ENCODE results near the gene GNPTG. TPM values are rescaled to one million over a fixed set of nuclear protein-coding genes. Genes with fewer than 3 reads are reported as not detected.

Gene GNPTG
- total and polyA plus RNA-seq, 2 of the 13 experiments (the other 11 are each of a cell fraction or from before 2014, with no cell fraction given): 22.7 to 71.1 TPM

DNA sequence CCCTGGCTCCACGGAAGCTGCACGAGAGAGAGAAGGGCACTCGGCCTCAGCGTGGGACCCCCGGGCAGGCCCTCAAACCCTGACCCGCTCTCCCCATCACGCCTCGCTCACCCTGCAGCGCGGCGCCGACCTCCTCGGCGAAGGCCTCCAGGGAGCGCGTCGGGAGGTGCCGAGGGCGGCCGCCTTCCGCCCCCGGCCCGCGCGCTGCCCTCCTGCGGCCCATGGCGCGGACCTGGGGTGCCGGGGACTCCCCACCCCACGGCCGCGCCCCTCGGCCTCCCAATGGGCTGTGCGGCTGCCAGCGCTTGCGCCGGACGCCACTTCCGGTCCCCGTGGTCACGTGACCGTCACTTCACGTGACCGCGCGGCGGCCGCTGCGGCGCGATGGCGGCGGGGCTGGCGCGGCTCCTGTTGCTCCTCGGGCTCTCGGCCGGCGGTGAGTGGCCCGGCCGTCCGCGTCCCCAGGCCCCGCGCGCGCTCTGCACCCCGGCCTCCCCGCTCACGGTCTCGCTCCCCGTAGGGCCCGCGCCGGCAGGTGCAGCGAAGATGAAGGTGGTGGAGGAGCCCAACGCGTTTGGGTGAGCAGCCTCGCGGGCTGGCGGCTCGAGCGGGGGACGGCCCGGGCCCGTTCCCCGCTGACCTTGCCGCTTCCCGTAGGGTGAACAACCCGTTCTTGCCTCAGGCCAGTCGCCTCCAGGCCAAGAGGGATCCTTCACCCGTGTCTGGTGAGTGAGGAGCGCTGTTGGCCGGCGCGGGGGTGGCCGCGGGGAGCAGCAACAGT is at the start of gene GNPTG, which contains the start of gene TSR3 (continued):
- TF ChIP-seq SOX13 (IDR thresholded peaks at IDR 0.05): no peak
- TF ChIP-seq SOX13 (CRISPR knock-in tag; conservative IDR thresholded peaks at IDR 0.05 in 1 of 2, IDR thresholded peaks at IDR 0.05 in 1 of 2): peak in 1 of 2 experiments; percentile 23; a peak in 1 of 4 replicates
- no peak for TF ChIP-seq ZFP82 (CRISPR knock-in tag; IDR thresholded peaks at IDR 0.05; ENCODE audit: borderline replicate concordance)
- no peak for TF ChIP-seq ZNF550 (CRISPR knock-in tag; IDR thresholded peaks at IDR 0.05; ENCODE audit: borderline replicate concordance)
- no peak for TF ChIP-seq MYNN (CRISPR knock-in tag; IDR thresholded peaks at IDR 0.05; ENCODE audit: low read depth)
- TF ChIP-seq NCOA1 (CRISPR knock-in tag; IDR thresholded peaks at IDR 0.05): no peak
- peak; percentile 23 for TF ChIP-seq HNRNPK (IDR thresholded peaks at IDR 0.05; ENCODE audit: low read depth, low read length, poor library complexity, severe bottlenecking)
- TF ChIP-seq ZNF138 (CRISPR knock-in tag; IDR thresholded peaks at IDR 0.05; ENCODE audit: low read depth): no peak
- TF ChIP-seq ZNF224 (CRISPR knock-in tag; IDR thresholded peaks at IDR 0.05): no peak
- TF ChIP-seq GLI4 (CRISPR knock-in tag; IDR thresholded peaks at IDR 0.05; ENCODE audit: borderline replicate concordance): no peak
- TF ChIP-seq HDAC6 (IDR thresholded peaks at IDR 0.05; ENCODE audit: low read depth, low read length): no peak
- TF ChIP-seq, protein P1, sequence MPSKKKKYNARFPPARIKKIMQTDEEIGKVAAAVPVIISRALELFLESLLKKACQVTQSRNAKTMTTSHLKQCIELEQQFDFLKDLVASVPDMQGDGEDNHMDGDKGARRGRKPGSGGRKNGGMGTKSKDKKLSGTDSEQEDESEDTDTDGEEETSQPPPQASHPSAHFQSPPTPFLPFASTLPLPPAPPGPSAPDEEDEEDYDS (CRISPR knock-in tag; IDR thresholded peaks at IDR 0.05): 0 out of 2 replicates have a peak, but pooled peaks have one; percentile 29
- TF ChIP-seq MLLT10 (CRISPR knock-in tag; IDR thresholded peaks at IDR 0.05): no peak
- TF ChIP-seq SSRP1 (CRISPR knock-in tag; IDR thresholded peaks at IDR 0.05): no peak
- TF ChIP-seq REPIN1 (CRISPR knock-in tag; IDR thresholded peaks at IDR 0.05; ENCODE audit: borderline replicate concordance, low read depth): no peak
- peak; percentile 95 for TF ChIP-seq HDAC2 (CRISPR knock-in tag; IDR thresholded peaks at IDR 0.05)
- no peak for TF ChIP-seq MEF2D (CRISPR knock-in tag; IDR thresholded peaks at IDR 0.05)
- TF ChIP-seq GZF1 (CRISPR knock-in tag; IDR thresholded peaks at IDR 0.05): no peak
- no peak for TF ChIP-seq NCOR1 (IDR thresholded peaks at IDR 0.05; ENCODE audit: borderline replicate concordance, low read length)
- 0 out of 2 replicates have a peak, but pooled peaks have one; percentile 21 for TF ChIP-seq BCL6 (CRISPR knock-in tag; IDR thresholded peaks at IDR 0.05)
- TF ChIP-seq ZNF562 (CRISPR knock-in tag; IDR thresholded peaks at IDR 0.05; ENCODE audit: borderline replicate concordance): no peak
- peak; percentile 84; the same call in 1 of the 2 replicates for TF ChIP-seq KMT2A (CRISPR knock-in tag; IDR thresholded peaks at IDR 0.05)
- no peak for TF ChIP-seq ZNF670 (CRISPR knock-in tag; IDR thresholded peaks at IDR 0.05; ENCODE audit: borderline replicate concordance)
- TF ChIP-seq ZC3H4 (CRISPR knock-in tag; IDR thresholded peaks at IDR 0.05; ENCODE audit: borderline replicate concordance): no peak
- TF ChIP-seq ZNF713 (CRISPR knock-in tag; IDR thresholded peaks at IDR 0.05): no peak
- no peak for TF ChIP-seq JUN (CRISPR knock-in tag; IDR thresholded peaks at IDR 0.05)
- peak; percentile 43; the same call in 1 of the 2 replicates for TF ChIP-seq POLR2AphosphoS5 (IDR thresholded peaks at IDR 0.05; ENCODE audit: low read depth, low read length)
- TF ChIP-seq ATAD3A (CRISPR knock-in tag; IDR thresholded peaks at IDR 0.05): no peak
- TF ChIP-seq SPEN (CRISPR knock-in tag; IDR thresholded peaks at IDR 0.05; ENCODE audit: low read depth): peak; percentile 99
- TF ChIP-seq, protein P2, sequence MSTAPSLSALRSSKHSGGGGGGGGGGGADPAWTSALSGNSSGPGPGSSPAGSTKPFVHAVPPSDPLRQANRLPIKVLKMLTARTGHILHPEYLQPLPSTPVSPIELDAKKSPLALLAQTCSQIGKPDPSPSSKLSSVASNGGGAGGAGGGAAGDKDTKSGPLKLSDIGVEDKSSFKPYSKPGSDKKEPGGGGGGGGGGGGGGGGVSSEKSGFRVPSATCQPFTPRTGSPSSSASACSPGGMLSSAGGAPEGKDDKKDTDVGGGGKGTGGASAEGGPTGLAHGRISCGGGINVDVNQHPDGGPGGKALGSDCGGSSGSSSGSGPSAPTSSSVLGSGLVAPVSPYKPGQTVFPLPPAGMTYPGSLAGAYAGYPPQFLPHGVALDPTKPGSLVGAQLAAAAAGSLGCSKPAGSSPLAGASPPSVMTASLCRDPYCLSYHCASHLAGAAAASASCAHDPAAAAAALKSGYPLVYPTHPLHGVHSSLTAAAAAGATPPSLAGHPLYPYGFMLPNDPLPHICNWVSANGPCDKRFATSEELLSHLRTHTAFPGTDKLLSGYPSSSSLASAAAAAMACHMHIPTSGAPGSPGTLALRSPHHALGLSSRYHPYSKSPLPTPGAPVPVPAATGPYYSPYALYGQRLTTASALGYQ (CRISPR knock-in tag; IDR thresholded peaks at IDR 0.05): peak; percentile 71; the same call in 1 of the 2 replicates
- no peak for TF ChIP-seq CREM (IDR thresholded peaks at IDR 0.05)
- TF ChIP-seq CREM (CRISPR knock-in tag; IDR thresholded peaks at IDR 0.05): no peak
